Parietal lobe (tissue), 1 donor: Measurements from ENCODE around the gene C4orf17. TPM values are rescaled to one million over a fixed set of nuclear protein-coding genes. Genes with fewer than 3 reads are reported as not detected.

Experiments
- total RNA-seq: library from RNA; depleted of rRNA; stranded (reverse); fragments of >200 nt; gene quantifications from one replicate; pipeline ENCODE4 v1.2.3, GENCODE V29; 2014

The C4orf17 gene
- not detected for total RNA-seq

DNA sequence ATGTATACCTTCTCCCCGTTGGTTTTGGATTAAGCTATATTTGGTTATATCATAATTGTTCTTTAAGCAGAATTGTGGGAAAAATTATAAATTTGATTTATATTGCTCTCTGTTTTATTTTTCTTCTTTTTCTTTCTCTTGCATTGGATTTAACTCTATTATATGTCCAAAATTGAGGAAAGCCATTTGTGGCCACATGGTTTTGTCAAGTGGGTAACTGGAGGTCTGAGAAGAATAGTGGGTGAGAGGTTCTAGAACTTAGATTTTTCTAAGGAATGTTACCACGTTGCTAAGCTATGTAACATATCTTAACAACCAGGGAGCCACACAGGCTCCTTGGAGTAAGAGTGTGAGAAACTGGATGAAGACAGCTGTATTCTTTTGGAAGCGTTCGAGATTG lies at the start of gene C4orf17:
TSS of gene C4orf17 (plus strand) at position 301 of the 400 bp plus-strand sequence. CDS start 2,061 bp downstream, outside the sequence.

DNA sequence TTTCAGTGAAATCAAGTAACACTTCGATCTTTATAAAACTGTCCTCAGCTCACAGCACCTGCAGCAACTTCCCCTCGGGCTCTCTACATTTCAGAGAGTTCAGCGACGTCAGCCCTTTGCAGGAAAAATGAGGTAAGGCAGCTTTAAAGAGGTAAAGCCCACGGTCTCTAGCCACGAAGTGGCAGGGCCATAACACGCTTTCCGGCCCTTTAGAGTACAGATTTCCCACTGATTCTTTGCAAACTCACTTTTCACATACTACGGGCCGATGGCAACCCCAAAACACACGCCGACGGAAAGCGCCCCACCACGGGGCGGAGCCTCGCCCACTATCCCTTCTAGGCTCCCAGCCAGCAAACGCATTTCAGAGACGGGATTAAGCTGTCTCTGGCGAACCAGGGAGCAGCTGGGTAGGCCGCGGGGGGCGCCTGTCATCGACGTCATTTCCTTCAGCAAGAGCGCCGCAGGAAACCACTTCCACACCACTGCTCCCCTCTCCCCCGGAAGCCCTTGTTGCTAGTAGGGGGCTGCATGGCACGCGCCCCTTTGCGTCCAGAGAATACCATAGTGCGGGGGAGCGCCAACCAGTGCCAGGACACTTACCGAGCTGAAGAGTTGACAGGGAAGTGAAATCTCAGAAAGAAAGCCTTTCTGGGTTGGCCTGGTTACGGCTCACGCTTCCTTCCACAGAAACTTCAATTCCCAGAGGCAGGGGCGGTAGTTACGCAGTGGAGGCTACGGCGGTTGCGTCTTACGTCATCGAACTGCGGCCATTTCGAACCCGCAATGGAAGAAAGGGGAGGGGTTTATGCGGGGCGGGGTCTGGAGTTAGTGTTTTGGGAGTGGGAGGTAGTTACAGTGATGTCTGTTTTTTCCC lies 52.7 kb downstream of the C4orf17 start, which contains the start of gene TRMT10A:
TSS of gene TRMT10A (minus strand) at position 730 of the 877 bp plus-strand sequence. CDS start 4,701 bp downstream, outside the sequence.

DNA sequence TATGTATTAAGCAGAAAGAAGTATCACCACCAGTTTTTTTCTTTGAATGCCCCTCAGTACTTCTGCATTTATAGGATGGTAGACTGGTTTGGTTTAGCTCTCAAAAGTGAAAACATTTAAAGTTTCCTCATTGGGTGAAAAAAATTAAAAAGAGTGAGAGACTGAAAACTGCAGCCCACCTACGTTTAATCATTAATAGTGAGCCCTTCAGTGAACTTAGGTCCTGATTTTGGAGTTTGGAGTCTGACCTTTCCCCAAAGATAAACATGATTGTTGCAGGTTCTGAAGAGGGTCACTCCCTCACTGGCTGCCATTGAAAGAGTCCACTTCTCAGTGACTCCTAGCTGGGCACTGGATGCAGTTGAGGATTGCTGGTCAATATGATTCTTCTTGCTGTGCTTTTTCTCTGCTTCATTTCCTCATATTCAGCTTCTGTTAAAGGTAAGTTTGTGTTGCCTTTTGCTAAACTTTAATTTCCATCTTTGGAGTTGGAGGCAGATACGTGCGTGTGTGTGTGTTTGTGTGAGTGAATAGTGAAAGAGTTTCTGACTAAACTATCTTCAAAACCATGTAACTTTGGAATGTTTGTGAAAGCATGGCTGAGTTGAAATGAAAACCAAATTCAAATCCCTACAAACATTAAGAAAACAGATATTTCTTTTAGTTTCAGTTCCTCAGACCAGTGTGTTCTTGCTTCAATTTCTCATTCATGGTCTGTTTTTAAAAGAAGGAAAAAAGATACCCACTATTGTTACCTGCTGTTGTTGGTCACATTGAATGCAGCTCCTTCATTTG lies 63.9 kb downstream of the C4orf17 start, which contains the start of gene MTTP:
TSS of gene MTTP (plus strand) at position 295 of the 795 bp plus-strand sequence. CDS start at position 381, 86 bp downstream.

Other genes with a start within 250 kb of the C4orf17 start
- not detected for gene ADH1A, start 220.0 kb upstream of the C4orf17 start, total RNA-seq
- gene ADH1B, start 189.6 kb upstream of the C4orf17 start, total RNA-seq = not detected
- gene ADH1C, start 158.3 kb upstream of the C4orf17 start, total RNA-seq = not detected
- not detected for gene ADH7, start 75.7 kb upstream of the C4orf17 start, total RNA-seq
- 3.8 TPM for gene TRMT10A, start 53.0 kb downstream of the C4orf17 start, total RNA-seq
- 1.3 TPM for gene MTTP, start 63.8 kb downstream of the C4orf17 start, total RNA-seq
- 0.63 TPM for gene C4orf54, start 146.8 kb downstream of the C4orf17 start, total RNA-seq